ENCODE measurements around the gene PXK. TPM values are rescaled to one million over a fixed set of nuclear protein-coding genes. Genes with fewer than 3 reads are reported as not detected.

Gene PXK
- total RNA-seq, 1 donor, result 57.9 TPM

GRCh38 chr3:58361866-58362265, 29.2 kb downstream of the PXK start:
- DNase-seq (ENCODE audit: low read depth), result no peak
- H3K4me3 ChIP-seq (ENCODE audit: low read depth, low read length), result no peak overlapping the region
- no peak for TF ChIP-seq CTCF (IDR thresholded peaks at IDR 0.05; ENCODE audit: insufficient read depth, low read depth, low read length)

GRCh38 chr3:58366699-58367098, 34.0 kb downstream of the PXK start:
- no peak for TF ChIP-seq CTCF (IDR thresholded peaks at IDR 0.05; ENCODE audit: insufficient read depth, low read depth, low read length)
- H3K4me3 ChIP-seq (ENCODE audit: low read depth, low read length), result no peak overlapping the region
- peak; percentile 42 for DNase-seq (ENCODE audit: low read depth)

GRCh38 chr3:58369038-58369437, 36.3 kb downstream of the PXK start:
- TF ChIP-seq CTCF (IDR thresholded peaks at IDR 0.05; ENCODE audit: insufficient read depth, low read depth, low read length), result no peak
- H3K4me3 ChIP-seq (ENCODE audit: low read depth, low read length), result no peak overlapping the region
- DNase-seq (ENCODE audit: low read depth), result no peak

- H3K4me3 ChIP-seq (ENCODE audit: low read depth, low read length), result no peak overlapping the region
- peak; percentile 20 for DNase-seq (ENCODE audit: low read depth)
- no peak for TF ChIP-seq CTCF (IDR thresholded peaks at IDR 0.05; ENCODE audit: insufficient read depth, low read depth, low read length)
These were observed 37.2 kb downstream of the PXK start for GRCh38 chr3:58369876-58370275.

GRCh38 chr3:58370407-58370806, 37.7 kb downstream of the PXK start:
- no peak for TF ChIP-seq CTCF (IDR thresholded peaks at IDR 0.05; ENCODE audit: insufficient read depth, low read depth, low read length)
- DNase-seq (ENCODE audit: low read depth), result no peak
- no peak overlapping the region for H3K4me3 ChIP-seq (ENCODE audit: low read depth, low read length)

GRCh38 chr3:58371754-58372153, 39.1 kb downstream of the PXK start:
- H3K4me3 ChIP-seq (ENCODE audit: low read depth, low read length), result no peak overlapping the region
- TF ChIP-seq CTCF (IDR thresholded peaks at IDR 0.05; ENCODE audit: insufficient read depth, low read depth, low read length), result no peak
- DNase-seq (ENCODE audit: low read depth), result no peak

- no peak overlapping the region for H3K4me3 ChIP-seq (ENCODE audit: low read depth, low read length)
- no peak for DNase-seq (ENCODE audit: low read depth)
- no peak for TF ChIP-seq CTCF (IDR thresholded peaks at IDR 0.05; ENCODE audit: insufficient read depth, low read depth, low read length)
These were observed 42.6 kb downstream of the PXK start for GRCh38 chr3:58375254-58375653.

All from fibroblast of villous mesenchyme (primary cell).